K562 (cell line): Measurements from ENCODE around the gene NDFIP1. TPM values are rescaled to one million over a fixed set of nuclear protein-coding genes. Genes with fewer than 3 reads are reported as not detected.

Source experiments
- ATAC-seq: fragments of 200-7000 bp; cut with Tn5 transposase; 3 replicates; pipeline ENCODE4 v1.9.1; 2020; ENCODE audit warnings: moderate library complexity
- BruUV-seq: library from RNA; stranded (reverse); fragments of 400-500 nt; replicated peaks from 2 replicates; lab custom pipeline; 2021; lab: Mats Ljungman, UMichigan
- CTCF ChIA-PET: fragments of 300-600 bp; formaldehyde crosslinking; extraction: SDS; loops from one replicate; lab custom pipeline; 2021; ENCODE audit warnings: low intra/inter-chr PET ratio; lab: Yijun Ruan, JAX
- POLR2A ChIA-PET: fragments of 300-600, 350-650 bp; sonication (Branson Sonifier 250); formaldehyde crosslinking; extraction: SDS; loops from one replicate; lab custom pipeline; 2021; ENCODE audit warnings: antibody characterized with exemption, inconsistent platforms; lab: Yijun Ruan, JAX
- DNase-seq, 4 experiments: peaks; one replicate each; pipeline versions ENCODE4 v3.0.0 to v3.0.0-alpha.2; 2011 to 2018; ENCODE audit warnings: low spot score in 3 of 4, mixed read lengths in 3 of 4; ENCODE audit errors: extremely low read depth in 1 of 4
- FAIRE-seq: peaks from 2 replicates; lab custom pipeline; 2011; peaks lifted over from hg19 to GRCh38; lab: Jason Lieb, UNC
- H2AFZ ChIP-seq: 2 replicates; pipeline ENCODE4 v1.6.0; 2011; ENCODE audit warnings: low read depth, low read length, control low read depth, inconsistent platforms
- H3K27ac ChIP-seq: fragments of 200-600 bp; 3 replicates; pipeline ENCODE4 v1.8.0; 2011; ENCODE audit warnings: low read depth, mild to moderate bottlenecking, control low read depth, inconsistent platforms, low read length, moderate library complexity, mixed read lengths; ENCODE audit errors: extremely low read depth
- H3K27me3 ChIP-seq, 2 experiments: fragments of 300-600 bp in 1 of 2; 2 replicates in 1 of 2; 3 replicates in 1 of 2; pipeline versions ENCODE4 v1.6.0 to v1.8.0; 2011; ENCODE audit warnings: inconsistent platforms in 2 of 2, low read length in 2 of 2, mild to moderate bottlenecking in 1 of 2, mixed read lengths in 1 of 2, moderate library complexity in 1 of 2; ENCODE audit not compliant: control insufficient read depth in 2 of 2, insufficient read depth in 2 of 2
- H3K36me3 ChIP-seq: fragments of 300-600 bp; 3 replicates; pipeline ENCODE4 v1.8.0; 2011; ENCODE audit warnings: mild to moderate bottlenecking, low read length, inconsistent platforms; ENCODE audit not compliant: control insufficient read depth, insufficient read depth
- H3K4me1 ChIP-seq, 2 experiments: fragments of 200-600 bp in 1 of 2; replicated peaks in 1 of 2; 2 replicates in 1 of 2; 3 replicates in 1 of 2; pipeline versions ENCODE4 v1.5.1 to v1.8.0; 2011; ENCODE audit warnings: inconsistent platforms in 2 of 2, low read length in 2 of 2, mild to moderate bottlenecking in 1 of 2, mixed read lengths in 1 of 2, moderate library complexity in 1 of 2; ENCODE audit not compliant: control insufficient read depth in 2 of 2, insufficient read depth in 2 of 2
- H3K4me2 ChIP-seq: 2 replicates; pipeline ENCODE4 v1.6.1; 2011; ENCODE audit warnings: low read length, control low read depth, inconsistent platforms, mixed read lengths; ENCODE audit not compliant: insufficient read depth
- H3K4me3 ChIP-seq: fragments of 200-600 bp; sonication (generic), shearing (Covaris generic); 2 replicates; pipeline ENCODE4 v1.5.1; 2016; ENCODE audit warnings: control low read depth, inconsistent platforms
- H3K79me2 ChIP-seq: fragments of 200-600 bp; 3 replicates; pipeline ENCODE4 v1.8.0; 2011; ENCODE audit warnings: low read length, inconsistent platforms; ENCODE audit not compliant: control insufficient read depth, insufficient read depth
- H3K9ac ChIP-seq, 2 experiments: 2 replicates each; pipeline versions ENCODE4 v1.6.0 to v1.6.1; 2011; ENCODE audit warnings: low read depth in 2 of 2, low read length in 2 of 2, control low read depth in 1 of 2, inconsistent platforms in 1 of 2, mild to moderate bottlenecking in 1 of 2, mixed read lengths in 1 of 2; ENCODE audit not compliant: insufficient read depth in 1 of 2
- H3K9me1 ChIP-seq: one replicate; pipeline ENCODE4 v1.6.0; 2011; ENCODE audit warnings: inconsistent platforms, mild to moderate bottlenecking, low read length, moderate library complexity; ENCODE audit not compliant: control insufficient read depth, insufficient read depth
- H3K9me3 ChIP-seq: replicated peaks from 2 replicates; pipeline ENCODE4 v1.5.1; 2011; ENCODE audit warnings: low read depth, low read length, inconsistent platforms; ENCODE audit not compliant: control insufficient read depth, insufficient read depth
- H4K20me1 ChIP-seq: replicated peaks from 2 replicates; pipeline ENCODE4 v1.6.1; 2011; ENCODE audit warnings: low read length, inconsistent platforms, mixed read lengths; ENCODE audit not compliant: control insufficient read depth, insufficient read depth
- BDP1 ChIP-seq: IDR thresholded peaks from 3 replicates; pipeline ENCODE4 v1.6.1; 2011; ENCODE audit not compliant: insufficient read length, insufficient read depth
- EP300 ChIP-seq: IDR thresholded peaks from 2 replicates; pipeline ENCODE4 v1.6.1; 2012; ENCODE audit warnings: low read length, improper control_type of control experiment
- FOXJ2 ChIP-seq: fragments of 200-800 bp; sonication (Bioruptor generic); IDR thresholded peaks from 2 replicates; pipeline ENCODE4 v1.6.1; 2016; ENCODE audit warnings: missing genetic modification characterization, missing compliant biosample characterization
- HNRNPK ChIP-seq: fragments of 200-400 bp; formaldehyde crosslinking; IDR thresholded peaks from one replicate; pipeline ENCODE4 v1.6.1; 2018; ENCODE audit warnings: mild to moderate bottlenecking, low read depth, low read length; ENCODE audit not compliant: poor library complexity, severe bottlenecking
- IRF2 ChIP-seq: sonication (generic); formaldehyde crosslinking; IDR thresholded peaks from 2 replicates; pipeline ENCODE4 v1.8.1; 2022; ENCODE audit warnings: mild to moderate bottlenecking, missing genetic modification reagents
- U2AF2 ChIP-seq: fragments of 200-400 bp; formaldehyde crosslinking; optimal IDR thresholded peaks from 2 replicates; pipeline ENCODE3; 2017; ENCODE audit warnings: low read depth, mild to moderate bottlenecking, low read length
- UBTF ChIP-seq, 2 experiments: IDR thresholded peaks; 2 replicates each; pipeline ENCODE4 v1.6.1; 2012; ENCODE audit warnings: improper control_type of control experiment in 2 of 2, low read depth in 2 of 2, low read length in 2 of 2, borderline replicate concordance in 1 of 2
- ZBTB12 ChIP-seq: fragments of 250-450 bp; sonication (Bioruptor Pico); IDR thresholded peaks from 2 replicates; pipeline ENCODE4 v1.4.0; 2020
- WGBS: fragments of 100-300 bp; shearing (Covaris generic); methylation state at CpG from one replicate; pipeline ENCODE4 v1.1.6; 2016; ENCODE audit warnings: low coverage, mixed read lengths; ENCODE audit not compliant: insufficient coverage; ENCODE audit errors: missing lambda C conversion rate; 5-methylcytosine and 5-hydroxymethylcytosine counted together
- in situ Hi-C: fragments of 300-500 bp; cut with MboI; formaldehyde crosslinking; loops from 4 replicates; pipeline ENCODE4 v1.15.0; 2018; ENCODE audit warnings: inconsistent platforms, mixed read lengths
- intact Hi-C: fragments of 100-400 bp; cut with micrococcal nuclease; formaldehyde crosslinking; loops from 2 replicates; pipeline ENCODE4 v1.14.2; 2022
- polyA plus RNA-seq, 8 experiments: library from polyadenylated mRNA; depleted of rRNA in 4 of 8; stranded (reverse) in 5 of 8; unstranded in 3 of 8; fragments of >200 nt; fragmentation: Nextera tagmentation in 2 of 8; fragmentation: Illumina TruSeq in 1 of 8; extraction: Ambion mirVana in 2 of 8; extraction: Trizol in 1 of 8; gene quantifications; 2 replicates each; pipeline versions ENCODE4 v1.2.1 to v1.2.3, GENCODE V29; 2011 to 2014; ENCODE audit warnings: inconsistent platforms in 1 of 8, missing spikeins in 1 of 8
- total RNA-seq, 7 experiments: library from RNA; depleted of rRNA in 6 of 7; stranded (reverse); fragments of >200 nt in 6 of 7; fragmentation: Illumina TruSeq in 2 of 7; extraction: Trizol in 2 of 7; gene quantifications; 2 replicates each; pipeline versions ENCODE4 v1.2.1 to v1.2.3, GENCODE V29; 2011 to 2021; ENCODE audit warnings: low replicate concordance in 1 of 7

Gene NDFIP1
- total and polyA plus RNA-seq, 9 of the 15 experiments (the other 6 are each of a cell fraction or from before 2014, with no cell fraction given), result 5.3 to 37.5 (median 31.9) TPM

GRCh38 chr5:142098275-142098674 is 10.3 kb upstream of the NDFIP1 start:
- in situ Hi-C loops, result no loop called here
- Histone ChIP-seq H4K20me1 (no peaks in the 10 kb centered on the region), H3K36me3 (no peaks in the 10 kb centered on the region), H3K9me1 (no peaks in the 10 kb centered on the region), H3K4me2 (no peak overlapping the region)
- 19% methylated on average over 1 of the region's 2 CpGs for WGBS
- BruUV-seq, result no TSS peak
- TF ChIP-seq FOXJ2 (tag) (no peak), BDP1 (no peak), ZBTB12 (CRISPR knock-in tag) (no peak), HNRNPK (no peak), EP300 (no peak), IRF2 (CRISPR knock-in tag) (no peak), U2AF2 (no peak), UBTF (IDR thresholded peaks at IDR 0.05; ENCODE audit: borderline replicate concordance in 1 of 2, low read depth in 2 of 2, low read length in 2 of 2) (no peak)
- TF ChIP-seq, all 486 proteins: peak for 0
- H3K27me3 ChIP-seq, result no peaks in the 10 kb centered on the region
- H3K4me1 ChIP-seq, result peaks cover 11 to 23% of the 10 kb centered on the region in 2 experiments; a peak in 4 of 5 replicates
- no peak overlapping the region for H3K27ac ChIP-seq
- peak; percentile 23 for FAIRE-seq
- intact Hi-C loops, result no loop called here
- ChIA-PET CTCF (no interaction called here), POLR2A (interaction anchor here (1.3 to 1.6 kb wide), 2 partner anchors 10 to 12 kb away, joined by 5 read pairs; no protein-coding TSS in a partner anchor)
- DNase-seq, result no peak
- ATAC-seq, result no peak
- peak overlapping the region; percentile 77 for H2AFZ ChIP-seq
- no peak overlapping the region for H3K9ac ChIP-seq
- no peaks in the 10 kb centered on the region for H3K9me3 ChIP-seq
- no peak overlapping the region for H3K4me3 ChIP-seq
- H3K79me2 ChIP-seq, result no peaks in the 10 kb centered on the region
